ENCODE measurements around the gene CENPX.

CENPX gene

DNA sequence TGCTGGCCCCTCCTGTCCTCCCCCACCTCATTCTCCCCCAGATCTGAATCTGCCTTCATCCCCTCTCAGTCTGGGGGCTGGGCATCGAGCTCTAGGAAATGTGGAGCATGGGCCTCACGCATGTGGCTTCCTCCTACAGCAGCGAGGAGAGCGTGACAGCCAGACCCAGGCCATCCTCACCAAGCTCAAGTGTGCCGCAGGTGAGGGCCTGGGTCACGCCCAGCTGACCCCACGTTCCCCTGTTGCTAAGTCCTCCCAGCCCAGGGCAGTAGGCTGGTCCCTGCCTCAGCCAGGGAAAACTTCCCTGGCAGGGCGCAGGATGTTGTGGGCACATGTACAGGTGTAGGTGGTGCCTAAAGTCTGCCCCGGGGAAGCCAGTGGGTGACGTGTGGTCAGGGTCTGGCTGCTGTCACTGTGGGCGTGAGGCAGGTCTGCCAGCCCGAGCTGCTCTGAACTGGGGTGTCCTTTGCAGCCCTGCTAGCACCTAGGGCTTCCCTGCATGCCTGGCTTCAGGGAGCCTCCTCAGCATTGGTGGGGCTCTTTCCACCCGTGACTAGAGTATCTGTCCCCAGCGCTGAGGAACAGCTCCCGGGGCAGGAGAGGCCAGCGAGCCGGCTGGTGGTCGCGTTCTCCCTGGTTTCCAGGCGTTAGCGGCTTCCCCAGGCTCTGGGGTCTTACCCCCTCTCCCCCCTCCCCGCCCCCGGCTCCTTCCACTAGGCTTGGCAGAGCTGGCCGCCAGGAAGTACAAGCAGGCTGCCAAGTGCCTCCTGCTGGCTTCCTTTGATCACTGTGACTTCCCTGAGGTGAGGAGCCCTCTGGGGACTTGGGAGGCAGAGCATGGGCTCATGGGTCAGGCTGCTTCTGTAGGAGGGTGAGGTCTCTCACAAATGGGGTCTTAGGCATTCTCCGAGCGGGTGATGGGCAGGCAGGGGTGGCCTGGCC lies 32.6 kb upstream of the CENPX start:
- DNase-seq = no peak

DNA sequence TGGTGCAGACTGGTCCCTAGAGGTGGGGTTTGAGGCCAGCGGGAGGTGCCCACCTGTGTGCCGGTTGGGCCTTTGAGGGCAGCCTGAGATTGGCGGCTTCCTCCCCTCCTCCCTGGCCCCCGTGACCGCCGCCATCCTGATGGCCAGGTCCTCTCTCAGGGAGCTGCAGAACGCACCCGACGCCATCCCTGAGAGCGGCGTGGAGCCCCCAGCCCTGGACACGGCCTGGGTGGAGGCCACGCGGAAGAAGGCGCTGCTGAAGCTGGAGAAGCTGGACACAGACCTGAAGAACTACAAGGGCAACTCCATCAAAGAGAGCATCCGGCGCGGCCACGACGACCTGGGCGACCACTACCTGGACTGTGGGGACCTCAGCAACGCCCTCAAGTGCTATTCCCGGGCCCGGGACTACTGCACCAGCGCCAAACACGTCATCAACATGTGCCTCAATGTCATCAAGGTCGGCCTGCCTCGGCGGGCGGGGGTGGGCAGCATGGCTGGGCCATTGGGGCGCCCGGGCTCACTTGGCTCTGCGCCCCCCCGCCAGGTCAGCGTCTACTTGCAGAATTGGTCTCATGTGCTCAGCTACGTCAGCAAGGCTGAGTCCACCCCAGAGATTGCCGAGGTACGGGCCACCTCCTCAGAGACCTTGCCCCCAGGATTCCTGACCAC lies 31.8 kb upstream of the CENPX start:
- no peak for DNase-seq

DNA sequence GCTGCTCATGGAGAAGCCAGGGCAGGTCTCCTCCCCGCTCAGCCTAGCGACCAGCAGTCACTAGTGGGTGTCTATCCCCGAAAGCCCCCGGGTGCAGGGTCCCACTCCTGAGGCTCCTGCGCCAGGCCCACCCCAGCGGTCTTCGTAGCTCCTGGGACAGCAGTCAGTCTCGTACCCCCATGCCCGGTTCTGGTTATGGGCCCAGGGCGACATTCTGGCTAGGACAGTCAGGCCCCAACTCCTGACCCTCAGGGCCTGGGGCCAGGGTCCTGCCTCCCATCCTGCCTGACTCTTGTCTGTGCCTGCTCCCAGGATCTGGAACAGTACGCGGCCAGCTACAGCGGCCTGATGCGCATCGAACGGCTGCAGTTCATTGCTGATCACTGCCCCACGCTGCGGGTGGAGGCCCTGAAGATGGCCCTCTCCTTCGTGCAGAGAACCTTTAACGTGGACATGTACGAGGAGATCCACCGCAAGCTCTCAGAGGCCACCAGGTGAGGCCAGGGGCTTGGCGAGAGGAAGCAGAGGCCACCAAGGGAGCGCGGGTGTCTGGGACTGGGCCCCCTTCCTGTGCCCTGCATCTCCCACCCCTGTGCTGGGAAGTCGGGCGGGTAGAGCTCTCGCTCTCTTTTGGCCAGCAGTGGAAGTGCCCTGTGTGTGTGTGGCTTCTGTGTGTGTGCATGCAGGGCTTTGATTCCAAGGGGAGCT lies 31.0 kb upstream of the CENPX start:
- no peak for DNase-seq

DNA sequence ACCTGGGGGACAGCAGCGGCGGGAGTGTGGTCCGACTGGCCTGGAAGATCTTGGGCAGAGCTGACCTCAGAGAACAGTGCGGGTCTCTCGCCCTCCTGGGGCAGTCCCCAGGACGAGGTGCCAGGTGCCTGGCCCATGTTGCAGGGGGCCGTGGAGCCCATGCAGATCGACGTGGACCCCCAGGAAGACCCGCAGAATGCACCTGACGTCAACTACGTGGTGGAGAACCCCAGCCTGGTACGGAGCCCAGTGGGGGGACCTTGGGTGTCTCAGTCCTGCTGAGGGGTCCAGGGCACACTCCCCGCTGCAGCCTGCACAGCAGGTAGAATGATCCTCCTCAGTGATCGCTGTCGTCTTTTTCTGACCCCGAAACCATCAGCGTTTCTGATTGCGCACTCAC lies 30.5 kb upstream of the CENPX start:
- no peak for DNase-seq

DNA sequence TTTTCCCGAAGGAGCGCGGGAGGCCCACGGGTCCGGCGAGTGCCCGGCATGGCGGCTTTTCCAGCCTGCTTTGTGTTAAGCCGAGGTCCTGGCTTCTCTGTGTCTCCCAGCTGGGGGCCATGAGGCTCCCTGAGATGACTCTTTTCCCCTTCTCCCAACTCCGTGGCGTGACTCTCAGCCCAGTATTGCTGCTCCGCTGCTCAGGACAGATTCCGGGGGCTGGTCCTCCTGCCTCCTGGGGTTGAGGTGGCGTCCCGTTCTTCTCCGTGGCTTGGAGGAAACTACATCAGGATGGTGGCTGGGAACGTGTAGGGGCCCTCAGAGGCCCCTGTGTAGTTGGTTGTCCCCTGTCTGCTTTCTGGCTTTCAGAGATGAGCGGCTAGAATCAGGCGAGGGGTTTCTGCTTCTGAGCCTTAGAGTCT lies 30.0 kb upstream of the CENPX start:
- no peak for DNase-seq

DNA sequence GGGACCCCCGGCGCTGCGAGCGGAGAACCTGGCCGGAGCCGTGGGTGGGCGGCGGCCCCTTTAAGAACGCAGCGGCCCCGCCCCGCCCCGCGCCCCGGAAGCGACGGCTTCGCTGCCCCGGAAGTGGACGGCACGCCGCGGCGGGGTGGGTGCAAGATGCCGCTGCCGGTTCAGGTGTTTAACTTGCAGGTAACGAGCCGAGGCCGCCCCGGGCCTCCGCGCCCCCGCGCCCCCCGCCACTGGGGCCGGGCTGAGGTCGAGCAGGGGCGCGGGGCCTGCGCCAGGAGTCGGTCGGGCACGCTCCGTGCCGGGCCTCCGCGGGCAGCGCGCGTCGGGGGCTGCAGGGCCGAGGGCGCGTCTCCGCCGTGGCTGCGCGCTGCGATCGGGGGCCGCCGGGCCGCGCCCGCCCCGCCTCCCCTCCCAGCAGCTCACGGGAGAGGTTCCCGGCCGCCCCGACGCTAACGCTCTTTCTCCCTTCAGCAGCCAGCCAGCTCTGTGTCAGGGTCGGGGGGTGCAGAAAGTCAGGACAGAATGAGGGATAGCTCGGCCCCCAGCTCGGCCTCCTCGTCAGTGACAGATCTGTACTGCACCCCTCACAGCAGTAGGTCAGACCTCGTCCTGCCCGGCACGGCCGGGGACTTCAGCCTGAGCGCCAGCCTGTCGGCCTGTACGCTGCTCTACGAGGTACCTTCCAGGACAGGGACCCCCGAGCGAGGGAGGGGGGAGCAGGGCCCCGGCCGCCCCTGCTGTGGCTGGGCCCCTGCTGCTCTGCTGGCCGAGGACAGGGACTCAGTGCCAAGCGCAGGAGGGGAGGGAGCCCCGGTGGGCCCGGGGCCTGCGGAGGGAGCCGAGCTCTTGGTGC lies 29.3 kb upstream of the CENPX start, which contains the start of the genes GPS1 and RFNG:
Gene GPS1 (plus strand): TSS at position 123 of the 862 bp plus-strand sequence. CDS start 34 bp downstream, at position 157.
Gene RFNG (minus strand): TSS at position 36 of the 862 bp plus-strand sequence. CDS start 45 bp downstream, outside the sequence.
- peak in 1 of 2 experiments; percentile 3 for DNase-seq

DNA sequence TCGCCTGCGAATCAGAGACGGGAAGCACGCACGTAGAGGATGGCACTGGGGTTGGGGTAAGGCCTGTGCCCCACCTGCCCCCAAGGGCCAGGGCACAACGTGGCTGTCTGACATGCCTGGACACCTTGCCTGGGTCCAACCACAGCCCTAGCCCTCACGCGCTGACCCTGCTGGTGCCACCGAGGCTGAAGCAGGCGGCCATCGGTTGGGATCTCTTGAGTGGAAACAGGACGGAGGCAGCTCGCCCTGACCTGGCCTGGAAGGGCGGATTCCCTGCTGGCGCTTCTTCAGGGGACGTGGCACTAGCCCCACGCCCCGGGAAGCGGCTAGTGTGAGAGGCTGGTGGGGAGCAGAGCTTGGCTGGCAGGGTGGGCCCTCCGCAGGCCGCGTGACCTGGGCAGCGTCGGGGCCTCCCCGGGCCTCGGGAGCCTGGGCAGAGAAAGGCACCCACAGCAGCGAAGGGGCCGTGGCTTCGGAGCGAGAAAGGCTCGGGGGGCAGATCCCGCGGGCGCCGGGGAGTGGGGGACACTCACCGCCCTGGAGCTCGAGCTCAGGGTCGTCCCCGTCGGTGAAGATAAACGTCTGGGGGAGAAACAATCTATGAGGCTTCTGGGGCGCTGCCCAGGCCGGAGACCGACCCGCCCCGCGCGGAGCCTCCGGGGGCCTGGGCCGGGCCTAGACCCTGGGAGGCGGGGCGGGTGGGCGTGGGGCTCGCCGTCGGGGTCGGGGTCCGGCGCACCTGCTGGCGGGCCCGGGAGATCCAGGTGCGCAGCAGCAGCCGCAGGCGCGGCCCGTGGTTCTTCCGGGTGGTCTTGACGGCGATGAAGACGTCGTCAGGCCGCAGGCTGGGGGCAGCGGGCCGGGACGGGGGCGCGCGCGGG lies 28.3 kb upstream of the CENPX start:
- DNase-seq = no peak

DNA sequence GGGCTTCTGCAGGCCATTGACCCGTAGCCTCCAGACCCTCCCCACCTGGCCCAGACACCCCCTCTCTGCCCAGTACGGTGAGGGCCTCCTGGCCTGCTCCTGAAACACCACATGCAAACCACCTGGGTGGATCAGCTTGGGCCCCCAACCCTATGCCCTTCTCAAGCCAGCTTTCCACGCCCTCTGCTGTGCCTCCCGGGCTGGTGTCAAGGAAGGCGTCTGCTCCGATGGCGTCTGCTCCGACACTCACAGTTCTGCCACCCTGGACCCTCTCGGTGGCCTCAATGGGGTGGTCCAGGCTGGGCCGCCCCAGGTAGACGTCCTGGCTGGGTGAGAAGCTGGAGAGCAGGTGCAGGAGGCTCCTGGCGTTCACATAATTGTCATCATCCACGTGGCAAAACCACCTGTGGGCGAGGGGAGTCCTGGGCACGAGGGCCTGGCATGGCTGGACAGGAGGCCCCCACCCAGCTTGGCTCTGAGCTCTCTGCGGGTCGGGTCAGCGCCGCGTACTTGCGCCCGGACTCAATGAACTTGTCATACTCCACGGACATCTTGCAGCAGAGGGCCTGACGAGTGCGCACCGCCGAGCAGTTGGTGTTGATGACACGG lies 27.6 kb upstream of the CENPX start:
- no peak for DNase-seq

DNA sequence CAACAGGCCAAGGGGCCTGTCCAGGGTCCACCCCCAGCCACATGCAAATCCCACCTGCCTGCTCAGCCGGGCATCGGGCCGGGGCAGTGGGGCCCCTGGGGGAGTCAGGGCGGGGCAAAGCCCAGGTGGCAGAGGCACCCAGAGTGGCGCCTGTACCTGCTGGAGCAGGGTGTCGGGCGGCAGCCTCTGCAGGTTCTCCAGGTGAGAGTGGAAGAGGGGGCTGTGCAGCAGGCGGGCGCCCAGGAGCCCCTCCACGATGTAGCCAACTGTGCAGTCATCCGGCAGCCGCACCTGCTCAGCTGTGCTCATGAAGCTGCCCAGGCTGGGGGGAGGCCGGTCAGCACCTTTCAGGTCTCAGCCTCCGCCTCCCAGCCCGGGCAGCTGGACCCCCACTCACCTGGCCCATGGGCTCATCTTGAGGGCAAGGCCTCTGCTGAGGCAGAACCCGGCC lies 26.9 kb upstream of the CENPX start:
- DNase-seq = no peak

DNA sequence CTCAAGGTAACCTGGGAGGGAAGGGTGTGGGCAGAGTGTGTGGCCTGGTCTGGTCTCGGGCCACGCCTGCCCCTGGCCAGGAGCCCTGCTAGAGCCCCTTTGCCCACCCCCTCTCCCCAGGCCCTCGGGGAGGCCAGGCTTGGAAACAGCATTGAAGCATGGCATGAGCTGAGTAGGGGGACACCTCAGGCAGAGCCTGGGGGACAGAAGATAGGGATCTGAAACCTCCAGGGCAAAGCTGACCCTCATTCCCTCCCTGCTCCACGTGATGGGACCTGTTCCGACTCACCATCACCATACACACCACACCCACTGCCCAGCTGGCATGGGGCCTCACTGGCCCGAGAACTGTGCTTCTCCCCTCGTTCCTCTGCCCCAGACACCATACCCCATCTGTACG lies 26.4 kb upstream of the CENPX start:
- DNase-seq = no peak

DNA sequence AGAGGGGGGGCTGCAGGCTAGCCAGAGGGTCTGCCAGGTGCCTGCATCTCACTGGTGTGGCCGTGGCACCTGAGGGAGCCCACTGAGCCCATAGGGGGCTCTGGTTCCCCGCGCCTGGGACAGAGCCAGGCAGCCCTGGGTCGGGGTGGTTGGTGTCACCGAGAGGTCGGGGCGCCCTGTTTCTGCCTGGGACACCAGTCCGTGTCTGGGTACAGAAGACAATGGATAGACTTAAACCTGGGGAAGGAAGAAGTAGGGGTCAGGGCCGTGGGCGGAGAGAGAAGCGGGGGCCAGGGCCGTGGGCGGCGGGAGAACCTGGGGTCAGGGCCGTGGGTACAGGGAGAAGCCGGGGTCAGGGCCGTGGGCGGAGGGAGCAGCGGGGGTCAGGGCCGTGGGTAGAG lies 25.9 kb upstream of the CENPX start:
- DNase-seq = no peak

DNA sequence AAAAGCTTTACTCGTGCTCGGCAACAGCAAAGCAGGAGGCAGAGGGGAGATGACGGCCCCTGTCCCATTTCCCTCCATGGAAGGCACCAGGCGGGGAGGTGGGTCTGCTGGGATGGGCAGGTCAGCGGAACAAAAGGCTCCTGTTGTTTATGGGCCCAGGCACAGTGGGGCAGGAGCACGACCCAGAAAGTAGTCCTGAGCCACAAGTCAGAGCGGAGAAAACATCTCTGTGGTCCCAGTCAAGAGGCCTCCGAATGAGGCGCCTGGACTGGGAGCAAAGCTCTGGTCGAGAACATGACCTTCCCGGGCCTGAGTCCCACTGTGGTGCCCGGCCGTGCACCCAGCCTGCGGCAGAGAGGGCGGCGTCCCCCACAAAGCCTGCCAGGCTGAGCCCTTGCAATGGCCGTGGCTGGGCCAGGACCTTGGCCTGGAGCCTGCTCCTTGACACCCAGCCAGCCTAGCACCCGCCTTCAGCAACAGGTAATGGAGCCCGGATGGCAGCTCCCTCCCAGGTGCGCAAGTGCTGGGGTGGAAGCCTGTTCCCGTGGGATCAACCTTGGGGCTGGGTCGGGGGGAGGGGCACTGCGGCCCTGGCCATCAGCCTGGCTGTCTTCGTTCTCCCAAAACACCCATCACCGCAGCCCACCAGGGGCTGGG lies 25.4 kb upstream of the CENPX start:
- DNase-seq = no peak

DNA sequence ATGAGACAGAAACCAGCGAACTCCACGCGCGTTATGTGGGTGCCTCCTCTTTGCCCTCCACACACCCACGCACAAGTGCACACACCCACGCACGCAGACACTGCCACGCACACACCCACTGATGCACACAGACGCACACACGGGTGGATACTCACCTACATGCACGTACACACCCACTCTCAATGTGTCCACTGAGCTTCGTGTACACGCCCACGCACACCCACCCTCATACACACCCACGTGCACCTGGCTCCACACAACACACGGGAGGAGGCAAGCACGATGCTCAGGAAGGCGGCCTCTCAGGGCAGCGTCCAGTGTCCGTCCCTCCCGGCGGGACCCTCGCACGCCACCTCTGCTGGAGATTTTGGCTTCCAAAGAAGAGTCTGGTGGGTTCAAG lies 24.7 kb upstream of the CENPX start:
- DNase-seq = no peak

DNA sequence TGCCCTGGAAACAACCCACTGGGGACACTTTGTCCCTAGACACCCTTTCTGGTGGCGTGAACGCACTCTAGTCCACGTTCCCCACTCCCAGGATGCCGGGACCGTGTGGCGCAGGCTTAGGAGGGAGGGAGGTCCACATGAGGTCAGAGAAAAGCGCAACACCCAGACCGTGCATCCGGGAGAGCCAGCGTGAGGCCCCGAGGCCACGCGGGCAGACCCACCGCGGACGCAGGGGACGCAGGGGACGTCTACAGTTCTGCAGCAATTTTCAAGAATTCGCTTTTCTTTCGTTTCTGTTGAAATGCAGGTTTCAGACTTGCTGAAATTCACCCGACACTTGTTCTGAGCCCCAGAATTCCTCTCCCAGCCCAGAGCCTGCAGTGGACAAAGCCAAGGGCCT lies 24.2 kb upstream of the CENPX start:
- DNase-seq = no peak

DNA sequence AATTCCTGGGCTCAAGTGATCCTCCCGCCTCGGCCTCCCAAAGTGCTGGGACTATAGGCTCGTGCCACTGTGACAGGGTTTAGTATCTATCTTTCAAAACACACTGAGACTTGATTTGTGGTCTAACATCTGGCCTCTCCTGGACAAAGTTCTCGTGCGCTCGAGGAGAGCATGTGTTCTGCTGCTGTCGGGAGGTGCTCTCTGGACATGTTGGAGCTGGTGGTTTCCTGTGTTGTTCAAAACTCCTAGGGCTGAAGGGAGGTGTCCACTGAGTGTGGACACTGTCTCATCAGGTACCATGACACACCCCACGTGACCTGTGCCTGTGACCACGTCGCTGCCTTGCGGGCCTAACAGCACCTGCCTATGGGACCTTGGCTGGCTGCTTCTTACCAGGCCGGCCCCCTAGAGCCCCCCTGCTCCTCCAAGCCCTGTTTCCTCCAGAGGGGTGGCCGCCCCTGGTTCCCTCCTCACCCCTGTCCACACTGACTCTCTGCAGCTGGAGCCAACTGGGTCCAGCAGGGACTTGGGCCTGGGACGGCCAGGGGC lies 23.3 kb upstream of the CENPX start:
- DNase-seq = no peak

DNA sequence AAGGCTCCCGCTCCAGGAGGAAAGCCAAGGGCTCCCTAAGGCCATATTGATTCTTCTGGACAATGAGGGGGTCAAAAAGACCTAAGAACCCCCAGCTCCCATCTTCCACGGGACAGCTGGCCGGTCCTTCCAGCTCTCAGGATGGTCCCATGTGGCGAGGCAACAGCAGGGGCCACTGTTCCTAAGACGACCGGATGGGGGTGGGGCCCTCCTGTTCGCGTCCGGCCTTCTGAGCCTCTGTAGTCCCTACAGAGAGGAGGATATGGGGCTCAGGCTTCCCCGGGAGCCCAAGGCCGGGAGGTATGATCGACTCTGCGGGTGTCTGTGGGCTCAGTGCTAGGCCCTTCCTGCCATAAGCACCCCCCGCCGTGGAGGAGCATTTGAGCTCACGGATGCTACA lies 20.8 kb upstream of the CENPX start:
- DNase-seq = no peak

DNA sequence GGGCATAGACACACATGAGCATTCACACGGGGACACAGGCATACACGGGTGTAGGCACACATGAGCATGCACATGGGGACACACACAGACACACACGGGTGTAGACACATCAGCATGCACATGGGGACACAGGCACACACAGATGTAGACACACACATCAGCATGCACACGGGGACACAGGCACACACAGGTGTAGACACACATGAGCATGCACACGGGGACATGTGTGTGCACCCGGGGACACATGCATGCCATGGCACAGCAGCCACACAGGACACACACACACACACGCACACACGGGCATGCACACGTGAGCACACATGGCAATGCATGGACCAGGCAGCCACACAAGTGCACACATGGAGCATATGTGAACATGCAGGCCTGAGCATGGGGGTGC lies 20.0 kb upstream of the CENPX start:
- no peak for DNase-seq

DNA sequence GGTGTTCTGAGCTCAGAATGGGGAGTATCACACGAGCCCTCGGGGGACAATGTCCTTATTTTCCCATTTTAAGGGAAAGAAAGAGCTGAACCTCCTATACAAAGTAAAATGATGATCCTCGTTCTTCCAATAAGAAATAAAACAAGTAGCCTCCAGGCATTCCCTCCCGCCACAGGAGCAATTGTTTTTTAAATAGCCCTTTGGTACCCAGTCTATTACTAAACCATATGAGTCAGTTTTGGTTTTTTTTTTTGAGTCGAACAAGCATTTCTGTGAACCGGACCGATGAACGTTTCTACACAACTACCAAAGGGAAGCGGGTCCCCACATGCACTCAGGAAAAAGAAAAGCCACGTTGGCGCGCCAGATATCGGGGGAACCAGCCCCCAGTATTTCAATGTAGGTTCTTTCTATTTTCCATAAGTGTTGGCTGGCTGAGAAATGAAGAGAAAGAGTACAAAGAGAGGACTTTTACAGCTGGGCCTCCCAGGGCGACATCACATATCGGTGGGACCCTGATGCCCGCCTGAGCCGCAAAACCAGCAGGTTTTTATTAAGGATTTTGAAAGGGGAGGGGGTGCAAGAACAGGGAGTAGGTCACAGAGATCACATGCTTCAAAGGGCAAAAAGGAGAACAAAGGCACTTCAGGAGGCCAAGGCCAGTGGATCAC lies 18.6 kb upstream of the CENPX start:
- no peak for DNase-seq

DNA sequence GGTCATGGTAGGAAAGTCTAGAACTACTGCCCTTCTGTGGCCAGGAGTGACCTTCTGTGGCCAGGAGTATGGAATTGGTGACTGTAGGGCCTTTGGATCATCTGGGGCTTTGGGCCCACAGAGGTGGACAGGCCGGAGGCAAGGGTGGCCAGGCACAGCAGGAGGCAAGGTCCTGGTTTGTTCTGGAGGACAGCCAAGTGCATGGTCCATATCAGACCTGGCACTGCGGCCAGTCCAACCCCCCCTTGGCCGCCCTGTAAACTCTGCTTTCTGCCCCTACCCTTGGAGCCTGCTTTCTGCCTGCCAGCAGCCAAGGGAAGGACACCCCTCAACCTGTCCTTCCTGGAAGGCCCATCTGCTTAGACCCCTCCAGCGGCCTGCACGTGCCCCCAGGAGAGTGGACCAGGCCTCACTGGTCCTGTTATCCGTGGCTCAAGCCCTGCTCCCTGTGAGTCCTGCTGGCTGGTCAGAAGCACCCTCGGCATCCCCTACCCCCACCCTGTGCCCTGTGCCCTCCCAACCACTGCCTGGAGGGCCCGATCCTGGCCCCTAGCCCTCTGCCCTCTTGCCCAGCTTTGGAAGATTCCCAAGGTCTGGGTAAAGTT lies 17.1 kb upstream of the CENPX start:
- no peak for DNase-seq

All from cerebellar nuclear complex (tissue), 1 donor.